Right kidney (tissue), 1 donor: ENCODE results near the gene VWA5B1.

Source experiments
- DNase-seq: peaks from one replicate; pipeline ENCODE4 v3.0.0-alpha.2; 2016

The VWA5B1 gene

DNA sequence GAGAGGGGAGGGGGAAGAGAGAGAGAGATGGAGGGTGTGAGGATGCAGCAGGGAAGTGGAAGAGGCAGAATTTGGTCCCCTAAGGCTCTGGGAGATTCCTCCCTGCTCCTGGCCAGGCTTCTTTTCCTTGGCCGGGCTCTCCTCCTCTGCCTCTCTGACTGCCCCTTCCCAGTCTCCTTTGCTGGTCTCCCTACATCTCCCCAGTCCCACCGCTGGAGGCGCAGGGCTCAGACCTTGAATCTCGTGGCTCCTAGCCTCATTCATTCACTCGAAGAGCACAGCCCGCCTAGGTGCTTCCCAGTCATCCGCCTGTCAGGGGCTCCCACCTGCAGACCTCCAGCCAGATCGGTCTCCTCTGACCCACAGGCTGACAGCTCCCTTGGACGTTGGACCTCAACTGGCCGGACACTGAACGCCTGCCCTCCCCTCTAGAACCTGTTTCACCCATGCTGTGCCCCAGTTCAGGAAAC is 76.5 kb downstream of the VWA5B1 start:
- DNase-seq, result peak; percentile 54

- peak; percentile 44 for DNase-seq
These were observed 77.0 kb downstream of the VWA5B1 start for GRCh38 chr1:20367626-20368025.

- no peak for DNase-seq
These were observed 78.3 kb downstream of the VWA5B1 start for GRCh38 chr1:20368866-20369470.

GRCh38 chr1:20370698-20371097 is 80.0 kb downstream of the VWA5B1 start:
- DNase-seq, result no peak

- DNase-seq, result no peak
These were observed 80.7 kb downstream of the VWA5B1 start for GRCh38 chr1:20371411-20371810.

GRCh38 chr1:20371883-20372282 is 81.2 kb downstream of the VWA5B1 start:
- DNase-seq, result no peak

GRCh38 chr1:20372676-20373075 is 82.0 kb downstream of the VWA5B1 start:
- DNase-seq, result no peak

GRCh38 chr1:20373286-20373685 is 82.6 kb downstream of the VWA5B1 start:
- DNase-seq, result no peak

DNA sequence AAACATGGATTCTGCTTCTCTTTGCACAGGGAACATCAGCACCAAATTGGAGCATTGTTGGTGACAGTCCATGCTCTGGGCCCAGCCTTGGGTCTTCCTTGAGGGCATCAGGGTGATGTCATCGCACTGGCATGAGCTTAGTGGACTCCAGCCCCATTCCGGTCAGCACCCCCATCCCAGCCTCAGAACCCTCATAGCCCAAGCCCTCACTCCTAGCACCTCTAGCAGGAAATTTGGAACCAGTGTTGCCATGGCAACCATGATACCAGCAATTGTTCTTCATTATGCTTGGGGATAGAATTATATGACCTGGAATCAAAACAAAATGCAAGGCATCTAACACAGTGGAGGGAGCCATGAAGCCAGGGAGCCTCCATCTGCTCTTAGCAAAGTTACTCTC is 83.1 kb downstream of the VWA5B1 start:
- DNase-seq, result no peak

- no peak for DNase-seq
These were observed 84.9 kb downstream of the VWA5B1 start for GRCh38 chr1:20375563-20375962.

GRCh38 chr1:20376171-20376570 is 85.5 kb downstream of the VWA5B1 start:
- no peak for DNase-seq

DNA sequence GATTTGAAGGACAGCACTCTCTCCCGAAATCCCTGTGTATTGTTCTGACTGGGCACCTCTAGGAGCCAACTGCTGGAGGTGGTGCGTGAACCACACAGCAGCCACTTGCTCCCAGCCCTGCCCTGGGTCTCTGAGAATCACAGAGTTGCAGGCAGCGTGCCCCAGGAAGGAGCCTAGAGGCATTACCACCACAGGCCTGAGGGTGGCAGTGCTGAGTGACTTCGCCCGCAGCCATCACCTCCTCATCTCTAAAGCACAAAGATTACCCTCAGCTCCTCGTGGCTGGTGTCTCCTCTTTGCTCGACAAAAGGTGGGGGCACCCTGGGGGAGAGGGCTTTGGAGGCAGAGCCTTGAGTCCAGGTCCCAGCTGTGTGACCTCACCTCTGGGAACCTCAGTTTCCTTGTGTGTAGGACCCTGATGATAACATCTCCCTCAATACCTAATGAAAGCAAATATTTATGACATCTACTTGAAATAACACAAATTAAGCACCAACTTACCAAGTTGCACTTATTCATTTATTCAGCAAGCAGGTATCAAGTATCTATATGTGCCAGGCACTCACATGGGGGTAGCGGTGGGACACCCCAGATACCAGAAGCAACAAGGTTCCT is 86.3 kb downstream of the VWA5B1 start:
- no peak for DNase-seq

GRCh38 chr1:20377516-20378270 is 87.0 kb downstream of the VWA5B1 start:
- DNase-seq, result no peak

DNA sequence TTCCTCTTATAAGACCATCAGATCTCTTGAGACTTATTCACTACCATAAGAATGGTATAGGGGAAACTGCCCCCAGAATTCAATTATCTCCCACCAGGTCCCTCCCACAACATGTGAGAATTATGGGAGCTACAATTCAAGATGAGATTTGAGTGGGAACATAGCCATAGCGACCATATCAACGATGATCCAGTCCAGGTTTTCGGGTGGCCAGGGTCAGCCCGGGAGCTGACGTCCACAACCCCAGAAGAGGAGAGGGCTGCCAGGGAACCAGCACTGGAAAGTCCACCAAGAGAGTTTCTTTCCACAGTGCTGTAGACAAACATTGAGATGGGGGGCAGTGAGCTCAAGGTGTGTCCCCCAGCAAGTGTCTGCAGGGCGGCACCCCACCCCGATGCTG is 88.4 kb downstream of the VWA5B1 start:
- no peak for DNase-seq

- DNase-seq, result no peak
These were observed 89.5 kb downstream of the VWA5B1 start for GRCh38 chr1:20380175-20380574.

DNA sequence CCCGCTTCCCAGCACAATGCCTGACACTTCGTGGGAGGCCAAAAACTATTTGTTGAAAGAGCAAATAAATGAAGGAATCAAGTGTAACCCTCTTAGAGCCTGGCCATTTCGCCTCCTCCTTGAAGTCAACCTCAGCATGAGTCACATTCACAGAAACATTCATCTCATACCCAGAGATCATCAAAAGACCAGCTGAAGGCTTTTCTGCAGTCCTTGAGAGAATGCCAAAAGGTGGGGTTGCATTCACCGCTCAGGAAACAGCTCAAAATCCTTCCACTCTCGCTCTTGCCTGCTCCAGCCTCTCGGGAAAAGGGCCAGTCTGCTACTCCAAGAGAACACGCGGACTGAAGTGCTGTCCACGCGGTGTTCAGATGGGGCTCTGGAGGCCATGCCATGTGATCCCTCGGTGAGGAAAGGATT is 90.0 kb downstream of the VWA5B1 start:
- no peak for DNase-seq

- DNase-seq, result no peak
These were observed 90.5 kb downstream of the VWA5B1 start for GRCh38 chr1:20381045-20381641.

DNA sequence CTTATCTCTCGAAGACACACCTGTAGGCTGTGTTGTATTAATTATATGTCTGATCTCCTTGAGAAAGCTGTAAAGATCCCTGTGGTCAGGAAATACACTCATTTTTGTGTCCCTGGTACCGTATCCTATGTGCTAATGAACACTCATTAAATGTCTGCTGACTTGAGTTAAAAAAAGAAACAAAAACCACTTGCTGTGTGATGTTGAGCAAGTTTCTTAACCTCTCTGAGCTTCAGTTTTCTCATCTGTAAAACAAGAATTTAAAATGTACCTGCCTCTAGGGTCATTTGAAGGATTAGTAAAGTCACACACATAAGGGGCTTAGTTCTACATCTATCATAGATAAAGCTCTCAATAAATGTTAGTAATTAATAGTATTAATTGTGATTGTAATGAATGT is 91.3 kb downstream of the VWA5B1 start:
- no peak for DNase-seq

DNA sequence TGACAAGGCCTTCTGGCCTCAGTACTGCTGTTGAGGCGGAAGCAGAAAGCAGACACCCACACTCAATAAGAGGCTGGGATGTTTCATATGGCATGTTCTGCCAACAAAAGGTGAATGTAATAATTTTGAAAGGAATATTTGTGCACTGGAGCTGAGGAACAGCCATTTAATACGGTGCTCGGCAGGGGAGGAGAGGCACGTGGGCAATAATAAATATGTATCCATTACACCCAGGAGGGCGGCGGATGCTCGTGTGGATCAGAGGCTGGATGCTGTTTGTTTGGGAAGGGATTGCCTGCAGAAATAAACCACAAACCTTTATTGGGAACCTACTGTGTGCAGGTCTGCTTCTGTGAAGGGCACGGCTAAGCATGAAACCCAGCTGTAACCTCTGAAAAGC is 92.0 kb downstream of the VWA5B1 start:
- DNase-seq, result no peak

- no peak for DNase-seq
These were observed 93.0 kb downstream of the VWA5B1 start for GRCh38 chr1:20383631-20384030.

DNA sequence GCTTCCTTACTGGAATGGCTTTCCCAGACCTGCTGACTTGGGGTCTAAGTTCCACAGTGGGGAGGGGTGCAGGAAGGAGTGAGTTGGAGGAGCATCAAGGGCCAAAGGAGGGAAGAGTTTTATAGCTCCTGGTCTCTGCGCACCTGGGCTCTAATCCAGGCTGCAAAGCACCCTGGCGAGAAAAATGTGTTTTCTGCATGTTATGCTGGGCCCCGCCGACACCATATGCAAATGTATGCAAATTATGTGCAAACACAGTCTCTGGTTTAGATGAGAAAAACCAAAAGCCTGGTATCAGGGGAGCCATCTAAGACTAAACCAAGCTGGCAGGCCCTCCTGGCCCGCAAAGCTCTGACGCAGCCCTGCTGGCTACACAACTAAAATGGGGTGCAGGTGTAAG is 95.0 kb downstream of the VWA5B1 start:
- DNase-seq, result no peak

DNA sequence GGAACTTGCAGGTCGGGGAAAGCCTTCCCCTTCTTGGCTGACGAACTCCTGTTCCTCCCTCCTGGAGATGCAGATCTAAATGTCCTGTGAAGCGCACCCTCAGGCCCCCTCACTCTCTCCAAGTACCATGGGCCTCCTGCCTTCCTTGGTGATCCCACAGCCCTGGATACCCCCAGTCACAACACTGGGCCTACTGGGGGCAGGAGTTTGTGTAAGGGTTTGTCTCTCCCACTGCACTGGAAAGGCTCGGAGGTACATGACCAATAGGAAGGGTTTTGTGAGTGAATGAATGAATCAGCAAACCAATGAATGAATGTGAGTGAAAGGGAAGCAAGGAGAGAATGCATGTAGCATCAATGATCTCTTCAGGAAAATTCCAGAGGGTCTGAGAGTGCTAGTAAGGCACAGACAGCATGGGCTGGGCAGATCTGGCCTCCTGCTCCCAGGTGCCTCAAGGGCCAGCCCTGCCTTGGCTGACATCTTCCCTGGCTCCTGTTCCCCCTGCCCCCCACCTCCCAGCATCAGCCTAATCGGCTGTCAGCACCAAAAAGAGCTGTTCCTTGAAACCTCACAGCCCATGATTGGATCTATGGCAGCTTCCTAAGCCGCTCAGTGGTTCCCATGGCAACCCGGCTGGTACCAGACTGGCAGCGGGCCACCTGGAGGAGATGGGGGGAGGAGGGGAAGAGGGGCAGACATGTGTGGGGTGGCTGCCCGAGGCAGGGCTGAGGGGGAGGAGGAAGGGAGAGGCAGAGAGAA is 95.8 kb downstream of the VWA5B1 start:
- no peak for DNase-seq

DNA sequence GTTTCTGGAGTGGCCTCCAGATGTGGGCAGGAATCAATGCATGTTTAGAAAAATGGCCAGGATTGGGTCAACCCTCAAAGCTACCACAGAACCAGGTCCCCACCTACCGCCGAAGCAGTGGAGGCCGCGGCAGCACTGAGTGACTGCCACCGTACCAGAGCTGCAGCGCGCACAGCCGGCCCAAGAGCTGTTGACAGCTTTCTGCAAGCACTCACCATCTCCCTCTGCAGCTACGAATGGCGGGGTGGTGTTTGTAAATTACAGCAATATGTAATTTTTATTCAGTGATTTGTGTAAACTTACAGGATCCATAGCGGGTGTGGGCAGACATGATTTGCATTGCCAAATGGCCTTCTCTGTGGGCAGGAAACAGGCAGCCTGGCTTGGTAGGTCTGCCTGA is 98.9 kb downstream of the VWA5B1 start:
- no peak for DNase-seq
